SK-N-SH (cell line): ENCODE results near the gene S100A5. TPM values are rescaled to one million over a fixed set of nuclear protein-coding genes. Genes with fewer than 3 reads are reported as not detected.

Experiments
- CTCF ChIA-PET: fragments of 300-600, 350-600 bp; formaldehyde crosslinking; extraction: SDS; loops from one replicate; lab custom pipeline; 2021; lab: Yijun Ruan, JAX
- POLR2A ChIA-PET: fragments of 350-600 bp; sonication (Branson Sonifier 250); formaldehyde crosslinking; extraction: SDS; loops from one replicate; lab custom pipeline; 2020; ENCODE audit warnings: antibody characterized with exemption, inconsistent platforms; lab: Yijun Ruan, JAX
- DNase-seq: peaks from one replicate; pipeline ENCODE4 v3.0.0; 2012
- H2AFZ ChIP-seq: fragments of 200-600 bp; sonication (generic); 2 replicates; pipeline ENCODE4 v1.8.1; 2016; ENCODE audit warnings: antibody characterized with exemption, mild to moderate bottlenecking, low read depth
- H3F3A ChIP-seq: fragments of 200-600 bp; sonication (generic); replicated peaks from 2 replicates; pipeline ENCODE3; 2016; ENCODE audit warnings: antibody characterized with exemption, mild to moderate bottlenecking; ENCODE audit not compliant: insufficient read depth
- H3K27ac ChIP-seq, 2 experiments: fragments of 200-500 bp in 1 of 2; fragments of 200-600 bp in 1 of 2; sonication (Bioruptor generic) in 1 of 2; sonication (generic), shearing (Covaris generic) in 1 of 2; 2 replicates each; pipeline versions ENCODE4 v1.5.1 to v1.6.1; 2014 to 2016; ENCODE audit warnings: low read depth in 2 of 2, inconsistent platforms in 1 of 2, low read length in 1 of 2, mild to moderate bottlenecking in 1 of 2, mixed read lengths in 1 of 2
- H3K27me3 ChIP-seq: fragments of 200-600 bp; sonication (generic), shearing (Covaris generic); 2 replicates; pipeline ENCODE4 v1.6.1; 2016; ENCODE audit warnings: mixed run types; ENCODE audit not compliant: insufficient read depth
- H3K36me3 ChIP-seq, 2 experiments: fragments of 200-500 bp in 1 of 2; fragments of 200-600 bp in 1 of 2; sonication (Bioruptor generic) in 1 of 2; sonication (generic) in 1 of 2; replicated peaks in 1 of 2; 2 replicates each; pipeline versions ENCODE3 to v1.5.1; 2014 to 2016; ENCODE audit warnings: low read length in 1 of 2, mild to moderate bottlenecking in 1 of 2; ENCODE audit not compliant: insufficient read depth in 2 of 2, control insufficient read depth in 1 of 2
- H3K4me1 ChIP-seq, 2 experiments: fragments of 200-500 bp in 1 of 2; fragments of 200-600 bp in 1 of 2; sonication (Bioruptor generic) in 1 of 2; sonication (generic), shearing (Covaris generic) in 1 of 2; 2 replicates each; pipeline versions ENCODE4 v1.5.1 to v1.6.1; 2014 to 2016; ENCODE audit warnings: low read depth in 1 of 2, low read length in 1 of 2, mixed run types in 1 of 2; ENCODE audit not compliant: insufficient read depth in 2 of 2, control insufficient read depth in 1 of 2
- H3K4me2 ChIP-seq: fragments of 200-600 bp; sonication (generic), shearing (Covaris generic); 2 replicates; pipeline ENCODE4 v1.6.1; 2017; ENCODE audit warnings: mixed run types
- H3K4me3 ChIP-seq, 2 experiments: fragments of 200-500 bp in 1 of 2; fragments of 200-600 bp in 1 of 2; sonication (Bioruptor generic) in 1 of 2; sonication (generic), shearing (Covaris generic) in 1 of 2; 2 replicates each; pipeline versions ENCODE4 v1.5.1 to v1.8.1; 2014 to 2016; ENCODE audit warnings: low read depth in 2 of 2, inconsistent platforms in 1 of 2, low read length in 1 of 2, mild to moderate bottlenecking in 1 of 2, mixed read lengths in 1 of 2, moderate library complexity in 1 of 2
- H3K79me2 ChIP-seq: fragments of 200-600 bp; sonication (generic); 2 replicates; pipeline ENCODE4 v1.8.1; 2017; ENCODE audit warnings: mild to moderate bottlenecking; ENCODE audit not compliant: insufficient read depth
- H3K9ac ChIP-seq: fragments of 200-600 bp; sonication (generic); 2 replicates; pipeline ENCODE4 v1.6.1; 2017; ENCODE audit warnings: mixed run types
- H3K9me2 ChIP-seq: fragments of 200-600 bp; sonication (generic); 2 replicates; pipeline ENCODE4 v1.6.1; 2017; ENCODE audit warnings: mixed run types
- H3K9me3 ChIP-seq: fragments of 200-600 bp; sonication (generic); 2 replicates; pipeline ENCODE4 v1.6.1; 2017; ENCODE audit warnings: mixed run types, mild to moderate bottlenecking, moderate library complexity
- H4K20me1 ChIP-seq: fragments of 200-600 bp; sonication (generic); 2 replicates; pipeline ENCODE4 v1.6.1; 2017; ENCODE audit warnings: mild to moderate bottlenecking, mixed run types; ENCODE audit not compliant: insufficient read depth
- ELF1 ChIP-seq: IDR thresholded peaks from 2 replicates; pipeline ENCODE4 v1.4.0; 2012
- EP300 ChIP-seq, 2 experiments: IDR thresholded peaks; 2 replicates each; pipeline versions ENCODE4 v1.4.0 to v1.6.1; 2012; ENCODE audit warnings: borderline replicate concordance in 1 of 2, low read depth in 1 of 2, low read length in 1 of 2
- EZH2phosphoT487 ChIP-seq: fragments of 200-600 bp; sonication (generic); IDR thresholded peaks from 2 replicates; pipeline ENCODE4 v1.6.1; 2017; ENCODE audit warnings: low read depth, mixed run types, mild to moderate bottlenecking, antibody characterized with exemption, moderate library complexity, borderline replicate concordance
- FOSL2 ChIP-seq: IDR thresholded peaks from 2 replicates; pipeline ENCODE4 v1.4.0; 2012; ENCODE audit warnings: low read depth, mild to moderate bottlenecking, moderate library complexity, borderline replicate concordance
- GATA2 ChIP-seq: sonication (generic); formaldehyde crosslinking; IDR thresholded peaks from 2 replicates; pipeline ENCODE4 v1.5.0; 2020; ENCODE audit warnings: mild to moderate bottlenecking, missing genetic modification reagents
- IRF3 ChIP-seq: fragments of 150-350 bp; IDR thresholded peaks from 2 replicates; pipeline ENCODE4 v1.6.1; 2016; ENCODE audit warnings: mild to moderate bottlenecking, low read depth, low read length
- JUND ChIP-seq: IDR thresholded peaks from 2 replicates; pipeline ENCODE4 v1.4.0; 2012
- MAX ChIP-seq: IDR thresholded peaks from 2 replicates; pipeline ENCODE4 v1.4.0; 2012; ENCODE audit warnings: low read depth
- MEF2A ChIP-seq: IDR thresholded peaks from 2 replicates; pipeline ENCODE4 v1.4.0; 2012; ENCODE audit warnings: low read depth, borderline replicate concordance
- MXI1 ChIP-seq: IDR thresholded peaks from 2 replicates; pipeline ENCODE4 v1.6.1; 2012; ENCODE audit warnings: mild to moderate bottlenecking, low read depth, low read length, improper control_type of control experiment
- NFIC ChIP-seq: IDR thresholded peaks from 2 replicates; pipeline ENCODE4 v1.4.0; 2012; ENCODE audit warnings: borderline replicate concordance
- PBX3 ChIP-seq: IDR thresholded peaks from 2 replicates; pipeline ENCODE4; 2012
- RAD21 ChIP-seq: IDR thresholded peaks from 2 replicates; pipeline ENCODE4 v1.6.1; 2012; ENCODE audit warnings: mild to moderate bottlenecking, low read length
- RCOR1 ChIP-seq: fragments of 150-350 bp; IDR thresholded peaks from 2 replicates; pipeline ENCODE4 v1.6.1; 2017; ENCODE audit warnings: antibody characterized with exemption, low read length
- RFX5 ChIP-seq: IDR thresholded peaks from 2 replicates; pipeline ENCODE4 v1.6.1; 2012; ENCODE audit warnings: mild to moderate bottlenecking, improper control_type of control experiment, low read length
- RXRA ChIP-seq: IDR thresholded peaks from 2 replicates; pipeline ENCODE4 v1.4.0; 2012; ENCODE audit warnings: low read depth, mild to moderate bottlenecking, borderline replicate concordance
- SIN3A ChIP-seq: IDR thresholded peaks from 2 replicates; pipeline ENCODE4 v1.6.1; 2012; ENCODE audit warnings: low read depth, mild to moderate bottlenecking, low read length, moderate library complexity, borderline replicate concordance
- SMC3 ChIP-seq: IDR thresholded peaks from 2 replicates; pipeline ENCODE4 v1.6.1; 2012; ENCODE audit warnings: low read depth, low read length, improper control_type of control experiment
- TAF1 ChIP-seq: IDR thresholded peaks from 2 replicates; pipeline ENCODE4 v1.6.1; 2012; ENCODE audit warnings: low read depth, mild to moderate bottlenecking, low read length, moderate library complexity, borderline replicate concordance
- TCF12 ChIP-seq: IDR thresholded peaks from 2 replicates; pipeline ENCODE4 v1.4.0; 2012
- TEAD4 ChIP-seq: IDR thresholded peaks from 2 replicates; pipeline ENCODE4 v1.4.0; 2012; ENCODE audit warnings: mild to moderate bottlenecking, borderline replicate concordance; ENCODE audit not compliant: insufficient read depth
- USF2 ChIP-seq: fragments of 150-350 bp; IDR thresholded peaks from 2 replicates; pipeline ENCODE4 v1.6.1; 2017; ENCODE audit warnings: antibody characterized with exemption, low read length, low read depth, borderline replicate concordance
- ZBTB33 ChIP-seq: IDR thresholded peaks from 2 replicates; pipeline ENCODE4 v1.4.0; 2012; ENCODE audit warnings: low read depth, borderline replicate concordance
- whole genome bisulfite sequencing: methylation state at CpG from one replicate; pipeline ENCODE4 v1.1.6; 2017; ENCODE audit warnings: low lambda C conversion rate; 5-methylcytosine and 5-hydroxymethylcytosine counted together
- polyA plus RNA-seq, 3 experiments: library from polyadenylated mRNA; depleted of rRNA; stranded (reverse); fragments of >200 nt; gene quantifications; 2 replicates each; pipeline ENCODE4 v1.2.3, GENCODE V29; 2012

S100A5 gene
- polyA plus RNA-seq, 1 of the 3 experiments (the other 2 are of a cell fraction), result 0.15 TPM

- peak; percentile 60; the same call in 1 of the 2 replicates for TF ChIP-seq TCF12
- no peak for TF ChIP-seq RFX5
- no peak for TF ChIP-seq MXI1
- TF ChIP-seq MAX, result peak; percentile 82
- TF ChIP-seq ELF1, result no peak
- no peak for TF ChIP-seq RAD21
- TF ChIP-seq ZBTB33, result no peak
- peak; percentile 67 for TF ChIP-seq NFIC
- TF ChIP-seq TEAD4, result no peak
- TF ChIP-seq EZH2phosphoT487, result no peak
- no peak for TF ChIP-seq RCOR1
- peak; percentile 46; the same call in 1 of the 2 replicates for TF ChIP-seq MEF2A
- TF ChIP-seq SMC3, result no peak
- peak; percentile 16; the same call in 1 of the 2 replicates for TF ChIP-seq RXRA
- TF ChIP-seq, all 33 proteins: peak for 5
- Histone ChIP-seq H3K9me3 (no peaks in the 10 kb centered on the region), H3K36me3 (no peaks in the 10 kb centered on the region), H3K27ac (no peak overlapping the region; a peak in 1 of 4 replicates), H2AFZ (no peak overlapping the region), H3F3A (peaks cover 11% of the 10 kb centered on the region), H3K79me2 (no peaks in the 10 kb centered on the region), H3K9me2 (no peaks in the 10 kb centered on the region), H3K9ac (no peak overlapping the region), H3K4me2 (no peak overlapping the region), H3K4me1 (peaks cover 17 to 21% of the 10 kb centered on the region in 2 experiments; a peak in 3 of 4 replicates), H3K27me3 (peaks cover 14% of the 10 kb centered on the region; the same call in 1 of the 2 replicates), H4K20me1 (no peaks in the 10 kb centered on the region), H3K4me3 (no peak overlapping the region)
- 15% methylated on average over 4 of the region's 4 CpGs for WGBS
- no peak for DNase-seq
- CTCF ChIA-PET, result interaction anchor here (0.8 to 16.0 kb wide), 5 partner anchors 9 to 135 kb away, joined by 3 to 336 read pairs (median 4); partner anchors contain the start of genes PGLYRP4 and S100A9
- POLR2A ChIA-PET, result no interaction called here
These were observed 52.0 kb downstream of the S100A5 start for GRCh38 chr1:153488731-153489130.

GRCh38 chr1:153487707-153488106 lies 53.0 kb downstream of the S100A5 start:
- Histone ChIP-seq H4K20me1 (no peaks in the 10 kb centered on the region), H2AFZ (no peak overlapping the region), H3K36me3 (no peaks in the 10 kb centered on the region), H3K9me3 (no peaks in the 10 kb centered on the region), H3K9me2 (no peaks in the 10 kb centered on the region), H3K4me3 (no peak overlapping the region), H3K79me2 (no peaks in the 10 kb centered on the region), H3K4me2 (no peak overlapping the region), H3K27ac (no peak overlapping the region), H3K9ac (no peak overlapping the region), H3F3A (peaks cover 11% of the 10 kb centered on the region), H3K4me1 (peaks cover 17 to 21% of the 10 kb centered on the region in 2 experiments; a peak in 3 of 4 replicates), H3K27me3 (peaks cover 16% of the 10 kb centered on the region; the same call in 1 of the 2 replicates)
- TF ChIP-seq SMC3 (no peak), SIN3A (no peak), MAX (no peak), ELF1 (no peak), IRF3 (no peak), TEAD4 (no peak), JUND (no peak), EP300 (IDR thresholded peaks at IDR 0.05; ENCODE audit: borderline replicate concordance in 1 of 2, low read depth in 1 of 2, low read length in 1 of 2) (no peak), MEF2A (no peak), TCF12 (no peak), TAF1 (no peak), USF2 (no peak), GATA2 (CRISPR knock-in tag) (no peak), PBX3 (no peak), FOSL2 (no peak)
- 92% methylated on average over 2 of the region's 2 CpGs for WGBS
- POLR2A ChIA-PET, result no interaction called here
- no peak for DNase-seq
- CTCF ChIA-PET, result interaction anchor here (1.4 to 16.0 kb wide), 3 partner anchors 21 to 134 kb away, joined by 4 to 336 read pairs (median 37); partner anchors contain the start of genes PGLYRP4 and S100A9
